ENCODE data around the gene STON1. TPM values are rescaled to one million over a fixed set of nuclear protein-coding genes. Genes with fewer than 3 reads are reported as not detected.
"Not testable (repeated sequence)": the region's sequence is repeated elsewhere in the genome, so short reads cannot be mapped to it uniquely, and the experiment has no call there.

Gene STON1
- total RNA-seq, 1 donor from 2014 or later, result 16.2 TPM

DNA sequence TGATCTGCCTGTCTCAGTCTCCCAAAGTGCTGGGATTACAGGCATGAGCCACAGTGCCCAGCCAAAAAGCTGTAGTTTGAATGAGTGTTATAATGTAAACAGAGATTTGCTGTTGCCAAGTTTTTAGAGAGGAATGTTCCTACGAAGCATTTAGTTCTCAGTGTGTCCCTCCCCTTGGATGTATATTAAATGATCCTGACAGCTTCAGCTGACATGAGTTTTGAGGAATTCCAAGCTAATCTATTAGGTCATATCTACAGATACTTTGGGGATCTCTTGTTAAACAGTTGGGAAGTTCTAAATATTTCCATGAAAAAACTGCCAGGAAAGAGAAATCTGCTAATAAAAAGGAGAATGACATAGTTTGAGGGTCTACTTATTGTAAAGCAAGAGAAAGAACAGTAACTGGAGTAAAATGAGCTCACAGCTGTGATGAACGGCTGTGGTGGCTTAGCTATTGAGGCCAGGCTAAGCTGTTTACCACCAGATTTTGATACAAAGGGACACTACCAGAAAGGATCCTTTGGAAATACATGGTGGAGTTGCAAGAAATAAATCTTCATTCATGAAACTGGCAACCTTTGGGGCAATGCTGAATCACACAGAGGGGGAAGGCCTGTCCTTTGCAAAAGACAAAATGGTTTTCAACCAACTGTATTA, 2.6 kb upstream of the STON1 start:
- DNase-seq (ENCODE audit: low spot score), result no peak

DNA sequence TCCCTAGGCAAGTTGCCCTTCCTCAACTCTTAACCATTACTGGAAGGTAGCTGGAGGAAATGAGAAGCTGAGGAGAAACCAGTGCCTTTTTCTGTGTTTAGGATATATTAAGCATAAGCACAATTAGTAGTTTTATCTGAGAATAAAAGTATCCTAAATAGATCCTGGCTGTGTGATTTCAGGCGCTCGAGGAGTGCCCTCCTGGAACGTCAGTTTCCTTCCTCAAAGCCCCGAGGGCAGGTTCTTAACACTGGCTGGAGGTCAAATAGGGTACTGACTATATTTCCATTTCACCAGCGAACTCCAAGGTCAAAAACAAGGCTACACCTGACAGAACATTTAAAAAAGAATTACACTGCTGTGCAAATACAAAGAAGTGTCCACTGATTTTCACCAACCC, 1.5 kb upstream of the STON1 start:
- no peak for DNase-seq (ENCODE audit: low spot score)

DNA sequence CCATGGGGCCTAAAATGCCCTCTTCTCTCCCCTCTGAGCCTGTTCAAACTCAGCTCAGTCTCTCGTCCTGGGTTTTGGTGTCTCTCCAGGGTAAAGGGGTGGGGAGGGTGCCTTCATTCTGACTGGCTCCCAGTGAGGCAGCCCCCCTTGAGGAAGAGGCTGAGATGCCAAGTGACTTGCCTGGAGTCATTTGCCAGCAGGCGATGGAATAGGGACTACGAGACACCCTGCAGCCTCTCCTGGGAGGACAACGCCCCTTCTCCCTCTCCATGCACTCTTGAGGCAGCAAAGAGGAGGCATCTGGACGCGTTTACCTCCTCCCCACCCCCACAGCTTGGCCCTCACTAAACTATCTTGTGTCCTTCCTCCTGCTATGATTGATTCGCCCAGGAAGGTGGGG, 760 bp upstream of the STON1 start:
- DNase-seq (ENCODE audit: low spot score), result no peak

DNA sequence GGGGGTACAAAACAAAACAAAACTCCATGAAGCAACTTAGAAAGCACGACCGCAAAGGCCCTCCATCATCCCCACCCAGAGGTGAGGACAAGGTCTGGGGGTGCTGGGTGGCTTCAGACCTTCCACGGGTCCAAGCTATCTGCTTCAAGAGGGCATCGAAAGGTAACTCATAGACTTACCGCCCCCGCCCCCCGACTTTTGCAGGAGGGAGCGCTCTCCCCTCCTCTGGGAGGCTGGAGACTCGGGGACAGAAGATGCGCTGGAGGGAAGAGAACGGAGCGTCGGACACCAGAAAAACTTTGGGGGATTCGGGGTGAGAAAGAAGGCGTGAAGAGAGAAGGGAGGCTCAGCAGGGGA, 300 bp upstream of the STON1 start:
- no peak for DNase-seq (ENCODE audit: low spot score)

DNA sequence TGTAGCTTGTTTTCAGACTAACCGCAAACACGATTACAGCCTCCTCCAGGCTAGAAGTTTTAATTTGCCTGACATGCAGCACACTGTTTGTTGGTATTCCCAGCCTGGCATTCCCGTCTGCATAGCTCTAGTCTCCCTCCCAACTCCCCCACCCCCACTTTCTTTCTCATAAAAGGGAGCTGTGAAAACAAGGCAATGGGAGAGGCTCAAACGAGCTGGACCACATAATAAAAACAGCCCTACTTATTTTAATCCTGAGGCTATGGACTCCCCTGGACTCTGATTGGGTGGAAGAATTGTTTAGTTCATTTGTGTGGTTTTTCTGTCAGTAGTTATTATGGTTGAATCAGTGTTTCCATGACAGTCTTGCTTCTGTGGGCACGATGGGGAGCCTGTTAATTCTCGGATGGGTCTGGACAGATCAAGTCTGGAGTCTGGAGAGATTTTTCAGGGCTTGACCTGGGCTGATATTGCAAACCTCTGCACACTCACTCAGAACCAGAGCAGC, 1.2 kb downstream of the STON1 start:
- no peak for DNase-seq (ENCODE audit: low spot score)

DNA sequence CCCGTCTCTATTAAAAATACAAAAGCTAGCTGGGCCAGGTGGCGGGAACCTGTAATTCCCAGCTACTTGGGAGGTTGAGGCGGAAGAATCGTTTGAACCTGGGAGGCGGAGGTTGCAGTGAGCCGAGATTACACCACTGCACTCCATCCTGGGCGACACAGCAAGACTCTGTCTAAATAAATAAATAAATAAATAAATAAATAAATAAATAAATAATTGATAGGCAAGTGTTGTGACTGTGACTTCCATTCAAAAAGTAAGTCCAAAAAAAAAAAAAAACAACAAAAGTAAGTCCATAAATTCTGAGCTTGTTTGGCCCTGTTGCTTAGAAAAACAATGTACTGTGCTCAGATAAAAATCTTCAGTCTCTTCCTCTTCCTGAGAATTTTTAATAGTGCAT, 2.2 kb downstream of the STON1 start:
- no peak for DNase-seq (ENCODE audit: low spot score)

DNA sequence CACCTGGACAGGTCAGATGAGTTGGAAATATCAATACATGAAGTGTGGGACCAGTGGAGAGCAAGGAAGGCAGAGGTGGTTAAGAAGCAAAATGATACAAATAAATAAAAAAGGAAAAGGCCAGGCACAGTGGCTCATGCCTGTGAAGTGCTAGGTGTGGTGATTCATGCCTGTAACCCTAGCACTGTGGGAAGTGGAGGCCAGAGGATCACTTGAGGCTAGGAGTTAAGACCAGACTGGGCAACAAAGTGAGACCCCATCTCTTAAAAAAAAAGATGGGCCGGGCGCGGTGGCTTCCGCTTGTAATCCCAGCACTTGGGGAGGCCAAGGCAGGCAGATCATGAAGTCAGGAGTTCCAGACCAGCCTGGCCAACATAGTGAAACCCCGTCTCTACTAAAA, 2.9 kb downstream of the STON1 start:
- DNase-seq (ENCODE audit: low spot score), result no peak

DNA sequence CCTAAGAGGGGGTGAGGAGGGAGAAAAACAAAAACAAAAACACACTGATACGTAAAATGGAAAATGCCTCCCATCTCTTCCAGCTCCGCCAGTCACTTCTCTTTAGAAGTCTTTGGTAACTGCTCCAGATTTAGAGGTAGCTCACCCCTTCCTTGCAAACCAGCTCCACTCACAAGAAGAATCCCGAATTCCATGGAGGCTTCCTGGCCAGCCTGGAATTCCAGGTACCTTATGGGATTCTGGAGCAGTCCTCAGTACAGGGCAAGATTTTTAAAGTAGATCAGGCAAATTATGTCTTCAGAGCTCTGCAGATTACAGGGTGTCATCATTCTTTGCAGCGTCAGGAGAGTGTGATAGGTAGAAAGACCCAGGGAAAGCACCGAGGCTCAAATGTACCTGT, 4.8 kb downstream of the STON1 start:
- no peak for DNase-seq (ENCODE audit: low spot score)

DNA sequence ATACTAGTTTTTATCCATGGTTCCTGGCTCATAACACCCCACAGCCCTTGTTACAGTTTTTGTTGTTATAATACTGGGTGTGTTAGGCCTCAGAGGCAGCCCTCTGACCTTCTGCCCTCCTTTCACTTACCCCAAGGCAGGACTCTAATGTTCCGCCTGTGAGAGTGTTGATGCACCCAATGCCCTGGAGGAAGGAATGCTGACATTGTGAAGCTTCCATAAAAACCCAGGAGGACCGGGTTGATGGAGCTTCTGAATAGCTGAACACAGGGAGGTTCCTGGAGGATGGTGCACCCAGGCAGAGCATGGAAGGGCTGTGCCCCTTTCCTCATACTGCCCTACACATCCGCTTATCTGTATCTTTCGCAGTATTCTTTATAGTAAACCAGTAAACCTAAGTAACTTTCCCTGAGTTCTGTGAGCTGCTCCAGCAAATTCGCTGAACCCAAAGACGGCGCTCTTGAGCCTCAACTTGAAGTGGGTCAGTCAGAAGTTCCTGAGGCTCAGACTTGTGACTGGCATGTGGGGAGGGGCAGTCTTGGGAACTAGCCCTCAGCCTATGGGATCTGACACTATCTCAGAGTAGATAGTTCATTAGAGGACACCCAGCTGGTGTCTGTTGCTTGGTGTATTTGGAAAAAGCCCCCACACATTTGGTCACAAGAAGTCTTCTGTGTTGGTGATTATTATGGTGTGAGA, 10.4 kb downstream of the STON1 start:
- no peak for DNase-seq (ENCODE audit: low spot score)

DNA sequence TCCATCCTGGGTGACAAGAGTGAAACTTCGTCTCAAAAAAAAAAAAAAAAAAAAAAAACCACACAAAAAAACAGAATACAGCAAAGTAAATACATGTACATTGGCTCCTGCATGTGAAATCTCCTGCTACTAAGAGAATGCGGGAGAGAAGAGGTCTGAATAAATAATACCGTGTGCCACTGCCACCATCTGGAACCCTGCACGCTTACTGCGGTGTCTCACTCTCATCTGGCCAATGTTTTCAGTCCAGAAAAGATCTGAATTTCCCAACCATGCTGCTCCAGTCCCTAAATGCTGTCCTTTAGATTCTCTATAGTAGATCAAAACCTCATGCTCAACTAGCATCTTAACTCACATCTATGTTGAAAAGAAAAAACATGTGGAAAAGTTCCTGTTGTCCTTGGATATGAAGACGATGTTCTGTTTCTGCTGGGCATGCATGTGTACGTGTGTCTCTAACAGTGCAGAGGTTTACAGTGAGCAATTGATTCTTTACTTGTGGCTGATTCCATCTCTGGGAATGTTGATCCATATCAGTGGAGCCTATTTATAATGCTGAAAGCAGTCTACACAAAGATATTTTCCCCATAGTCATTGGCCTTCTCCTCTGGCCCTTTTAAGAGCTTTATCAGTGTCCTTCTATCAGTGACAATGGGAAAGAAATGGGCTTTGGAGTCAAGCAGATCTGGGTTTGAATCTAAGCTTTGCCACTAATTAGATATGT, 11.9 kb downstream of the STON1 start:
- DNase-seq (ENCODE audit: low spot score), result no peak

DNA sequence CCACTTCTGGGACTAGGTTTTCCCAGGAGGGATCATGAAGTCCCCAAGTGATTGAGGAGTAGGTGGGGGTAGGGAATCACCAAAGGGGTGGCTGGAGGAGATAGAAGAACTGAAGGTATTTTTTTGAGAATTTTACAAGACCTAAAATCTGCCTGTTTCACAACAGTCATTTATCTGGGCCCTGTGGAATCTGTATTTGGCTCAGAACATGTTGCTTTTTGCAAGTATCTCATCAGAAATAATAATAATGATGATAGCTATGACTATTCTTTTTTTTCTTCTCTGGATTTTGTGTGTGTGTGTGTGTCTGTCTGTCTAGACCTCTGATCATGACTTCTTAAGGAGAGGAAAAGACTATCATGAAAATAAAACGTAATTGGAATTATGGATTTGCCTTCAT, 13.9 kb downstream of the STON1 start:
- DNase-seq (ENCODE audit: low spot score), result no peak

DNA sequence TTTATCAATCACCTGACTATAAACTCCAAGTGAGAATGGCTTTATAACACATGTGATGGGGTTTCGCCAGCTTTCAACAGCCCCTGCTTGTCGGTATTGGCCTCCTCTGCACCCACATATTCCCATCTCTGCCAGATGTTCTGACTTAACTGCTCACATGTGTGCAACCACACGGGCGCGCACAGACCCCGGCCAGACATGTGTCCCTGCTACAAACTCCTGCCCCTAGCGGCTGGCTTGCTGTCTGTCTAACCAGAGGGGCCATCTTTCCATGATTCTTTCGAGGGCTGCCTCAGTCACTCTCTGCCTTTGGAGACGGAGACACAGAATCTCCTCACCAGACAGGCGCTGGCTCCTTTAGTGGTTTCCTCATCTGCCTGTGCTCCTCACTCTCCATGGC, 15.3 kb downstream of the STON1 start:
- no peak for DNase-seq (ENCODE audit: low spot score)

DNA sequence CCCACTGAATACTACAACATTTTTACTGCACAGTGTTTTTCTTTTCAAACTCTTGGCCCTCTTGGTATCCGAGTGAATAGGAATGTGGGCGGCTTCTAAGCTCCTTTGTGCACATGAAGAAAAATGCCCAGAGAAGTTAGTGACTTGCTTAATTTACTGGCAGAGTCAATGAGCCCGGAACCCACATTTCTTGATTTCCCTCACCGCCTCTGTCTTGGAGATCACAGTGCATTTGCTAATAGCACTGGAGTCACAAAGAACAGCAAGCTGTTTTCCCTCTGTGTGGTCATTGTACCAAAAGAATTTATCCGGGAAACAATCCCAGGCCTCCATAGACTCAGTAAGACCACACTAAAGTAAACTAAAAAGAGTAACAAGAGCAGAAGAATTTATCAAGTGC, 18.9 kb downstream of the STON1 start:
- DNase-seq (ENCODE audit: low spot score), result no peak

DNA sequence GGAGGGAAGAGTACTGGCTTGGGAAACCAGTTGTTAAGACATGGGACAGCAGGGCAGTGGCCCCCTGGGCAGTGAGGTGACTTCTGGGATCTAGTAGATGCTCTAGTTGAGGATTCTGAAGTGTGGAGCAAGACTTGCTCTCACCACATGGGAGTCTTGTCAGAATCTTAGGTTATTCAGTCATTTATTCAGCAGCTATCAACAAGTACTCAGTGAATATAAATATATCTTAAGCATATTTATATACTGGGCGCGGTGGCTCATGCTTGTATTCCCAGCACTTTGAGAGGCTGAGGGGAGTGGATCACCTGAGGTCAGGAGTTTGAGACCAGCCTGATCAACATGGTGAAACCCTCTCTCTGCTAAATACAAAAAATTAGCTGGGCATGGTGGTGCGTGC, 20.0 kb downstream of the STON1 start:
- no peak for DNase-seq (ENCODE audit: low spot score)

DNA sequence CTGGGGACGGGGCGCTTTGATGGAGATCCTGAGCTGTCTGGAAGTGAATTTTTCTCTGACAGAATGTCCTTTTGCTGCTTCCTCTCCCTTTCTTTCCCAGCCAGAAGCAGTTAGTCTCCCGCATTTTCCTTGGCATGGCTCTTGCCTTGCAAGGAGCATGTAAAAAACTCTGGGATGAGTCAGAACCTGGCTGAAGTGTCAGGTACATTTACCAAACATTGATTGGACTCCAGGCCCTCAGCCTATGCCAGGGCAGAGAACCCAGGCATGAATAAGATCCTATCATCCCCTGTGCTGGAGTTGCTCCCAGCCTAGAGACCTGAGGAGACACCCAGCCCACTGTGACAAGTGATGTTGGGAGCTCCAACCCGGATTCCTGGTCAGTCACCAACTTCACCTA, 21.6 kb downstream of the STON1 start:
- DNase-seq (ENCODE audit: low spot score), result no peak

DNA sequence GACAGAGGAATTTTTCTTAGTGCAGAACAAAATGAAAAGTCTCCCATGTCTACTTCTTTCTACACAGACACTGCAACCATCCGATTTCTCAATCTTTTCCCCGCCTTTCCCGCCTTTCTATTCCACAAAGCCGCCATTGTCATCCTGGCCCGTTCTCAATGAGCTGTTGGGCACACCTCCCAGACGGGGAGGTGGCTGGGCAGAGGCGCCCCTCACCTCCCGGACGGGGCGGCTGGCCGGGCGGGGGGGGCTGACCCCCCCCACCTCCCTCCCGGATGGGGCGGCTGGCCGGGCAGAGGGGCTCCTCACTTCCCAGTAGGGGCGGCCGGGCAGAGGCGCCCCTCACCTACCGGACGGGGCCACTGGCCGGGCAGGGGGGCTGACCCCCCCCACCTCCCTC, 25.1 kb downstream of the STON1 start:
- DNase-seq (ENCODE audit: low spot score), result not testable (repeated sequence)

DNA sequence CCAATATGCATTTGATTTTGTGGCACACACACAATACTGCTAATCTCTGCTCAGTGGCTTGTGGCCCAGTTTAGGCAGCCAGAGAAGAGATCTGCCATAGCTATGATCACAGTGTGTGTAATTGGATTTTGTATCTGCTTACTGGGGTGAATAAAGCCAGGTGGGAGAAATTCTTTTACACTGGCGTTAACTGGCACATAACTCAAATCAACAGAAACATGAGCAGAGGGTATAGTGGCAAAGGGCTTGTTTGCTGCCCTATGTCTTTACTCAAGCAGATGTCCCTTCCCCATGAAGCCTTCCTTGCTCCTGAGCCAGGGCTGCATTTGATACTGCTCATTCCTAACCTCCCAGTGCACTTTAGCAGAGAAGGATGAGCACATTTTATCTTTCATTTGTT, 28.5 kb downstream of the STON1 start:
- DNase-seq (ENCODE audit: low spot score), result no peak

DNA sequence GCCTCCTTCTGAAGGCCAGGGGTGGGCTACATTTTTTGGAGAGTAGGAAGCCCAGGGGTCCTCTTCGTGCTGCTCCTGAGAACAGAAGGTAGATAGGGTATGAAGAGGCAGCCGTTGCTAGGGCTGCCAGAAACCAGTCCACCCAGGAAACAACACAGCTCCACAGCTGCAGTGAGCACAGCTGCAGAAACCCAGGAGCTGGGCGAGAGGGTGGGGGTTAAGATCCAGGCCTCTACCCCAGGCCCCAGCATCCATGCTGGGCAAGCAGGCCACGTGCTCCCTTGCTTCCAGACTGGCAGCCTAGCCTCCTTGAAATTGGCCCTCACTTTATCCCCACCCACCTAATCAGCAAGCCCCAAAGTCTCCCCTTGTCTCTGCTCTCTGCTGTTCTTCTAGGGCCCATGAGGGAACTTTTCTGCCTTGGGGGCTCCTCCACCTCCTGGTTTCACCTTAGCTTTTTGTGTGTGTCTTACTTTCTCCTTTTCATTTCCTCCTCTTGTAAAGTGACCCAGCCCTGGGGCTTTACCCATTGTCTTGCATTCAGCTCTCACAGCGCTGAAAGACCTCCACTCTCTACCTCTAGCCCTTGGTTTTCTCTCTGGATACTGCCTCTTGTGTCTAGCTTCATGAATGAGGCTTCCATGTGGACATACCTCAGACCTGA, 30.7 kb downstream of the STON1 start:
- DNase-seq (ENCODE audit: low spot score), result no peak

DNA sequence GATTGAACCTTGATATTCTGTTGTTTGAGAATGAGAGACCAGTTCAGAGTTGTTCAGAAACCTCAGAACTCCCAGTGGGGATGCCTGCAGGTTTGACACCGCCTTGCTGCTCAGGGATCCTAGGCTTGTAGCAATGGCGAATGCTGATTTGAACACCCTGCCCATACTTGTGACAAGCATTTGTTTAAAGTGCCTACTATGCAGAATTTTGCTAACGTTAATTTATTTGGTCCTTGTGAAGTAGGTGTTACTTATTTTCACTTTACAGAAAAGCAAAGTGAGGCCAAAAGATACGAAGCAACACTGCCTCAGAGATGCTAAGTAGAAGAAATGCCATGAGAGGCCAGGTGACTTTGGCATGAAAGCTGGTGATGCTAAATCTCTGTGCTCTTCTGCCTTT, 32.3 kb downstream of the STON1 start:
- no peak for DNase-seq (ENCODE audit: low spot score)

DNA sequence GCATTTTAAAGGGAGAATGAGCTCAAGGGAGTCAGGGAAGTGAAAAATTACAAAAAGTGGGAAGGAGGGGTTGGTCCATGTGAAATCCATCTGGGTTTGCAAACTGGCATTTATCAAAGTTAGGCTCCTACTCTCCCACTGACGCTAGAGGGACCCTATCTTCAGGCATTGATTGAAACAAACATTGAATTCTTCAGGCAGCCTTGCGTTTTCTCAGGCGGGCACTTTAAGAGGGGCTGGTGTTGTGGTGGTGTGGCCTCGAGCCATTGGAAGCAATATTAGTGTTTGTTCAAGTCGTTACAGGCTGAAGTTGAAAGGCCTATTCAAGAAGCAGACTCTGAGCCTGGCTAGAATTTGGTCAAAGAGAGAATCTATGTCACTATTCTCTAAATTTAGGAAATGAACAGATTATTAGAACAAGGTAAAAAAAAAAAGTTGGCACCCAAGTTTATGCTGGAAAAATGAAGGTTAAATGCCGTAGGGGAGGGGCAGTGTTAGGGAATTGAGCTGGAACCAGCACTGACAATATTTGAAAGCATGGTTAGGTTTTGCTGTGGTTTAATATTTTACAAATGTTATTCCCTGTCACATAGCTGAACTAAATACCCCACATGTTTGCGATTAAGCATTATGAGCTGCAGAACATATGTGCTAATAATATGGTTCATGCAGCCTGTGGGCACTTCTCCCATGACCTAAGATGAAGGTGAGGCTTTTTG, 36.8 kb downstream of the STON1 start:
- no peak for DNase-seq (ENCODE audit: low spot score)

DNA sequence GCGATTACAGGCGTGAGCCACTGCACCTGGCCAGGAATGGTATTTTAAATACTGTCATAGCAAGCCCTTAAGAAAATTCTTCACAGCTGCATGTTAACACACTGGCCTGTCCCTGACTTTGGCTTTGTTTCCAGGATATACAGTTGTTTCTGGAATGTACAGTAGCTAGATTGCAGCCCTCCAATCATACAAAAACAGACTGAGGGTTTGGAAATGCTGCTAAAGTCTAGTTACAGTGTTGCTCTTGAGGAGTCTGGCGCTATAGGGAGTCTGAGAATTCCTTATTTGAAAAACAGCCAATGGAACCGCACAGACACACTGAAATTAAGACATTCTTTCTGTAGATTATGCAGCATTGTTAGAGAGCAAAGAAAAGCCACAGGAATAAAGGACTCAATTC, 37.7 kb downstream of the STON1 start:
- no peak for DNase-seq (ENCODE audit: low spot score)

DNA sequence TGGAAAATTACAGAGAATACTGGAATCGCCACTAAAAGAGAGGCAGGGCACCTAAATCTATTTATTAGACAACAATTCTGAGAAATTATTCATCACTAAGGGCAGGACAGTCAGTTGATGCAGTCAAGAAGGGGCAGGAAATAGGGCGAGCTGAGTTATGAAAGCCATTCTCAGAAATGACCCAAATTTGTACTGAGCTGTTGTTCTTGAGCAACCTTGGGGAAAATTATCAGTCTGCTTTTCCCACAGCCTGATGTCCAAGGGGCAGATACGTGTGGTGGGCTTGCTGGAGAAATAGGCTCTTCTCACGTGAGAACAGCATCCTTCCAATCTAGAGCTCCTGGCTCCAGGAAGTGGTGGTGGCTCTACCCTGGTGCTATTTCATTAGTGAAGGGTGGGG, 38.6 kb downstream of the STON1 start:
- DNase-seq (ENCODE audit: low spot score), result no peak

All from ureter (tissue), 1 donor.